GM12891 (cell line): Measurements from ENCODE around the gene ANAPC15.
A peak's percentile ranks its signal among the peaks of the same experiment; 100 is the strongest.

Experiments used
- DNase-seq: peaks from one replicate; pipeline ENCODE4 v3.0.0; 2011; ENCODE audit warnings: low spot score; ENCODE audit not compliant: insufficient read length
- FAIRE-seq: peaks from 2 replicates; lab custom pipeline; 2011; peaks lifted over from hg19 to GRCh38; lab: Jason Lieb, UNC
- PAX5 ChIP-seq: IDR thresholded peaks from 2 replicates; pipeline ENCODE4 v1.6.1; 2011; ENCODE audit warnings: low read length, moderate library complexity, mild to moderate bottlenecking; ENCODE audit not compliant: insufficient read depth, severe bottlenecking
- POLR2A ChIP-seq: IDR thresholded peaks from 2 replicates; pipeline ENCODE4 v1.6.1; 2011; ENCODE audit warnings: low read depth, low read length, control low read depth
- POLR2AphosphoS5 ChIP-seq: IDR thresholded peaks from 2 replicates; pipeline ENCODE4 v1.6.1; 2011; ENCODE audit warnings: low read depth, low read length, control low read depth
- POU2F2 ChIP-seq: IDR thresholded peaks from 2 replicates; pipeline ENCODE4 v1.6.1; 2011; ENCODE audit warnings: low read depth, mild to moderate bottlenecking, control low read depth, low read length, moderate library complexity
- SPI1 ChIP-seq: IDR thresholded peaks from 2 replicates; pipeline ENCODE4 v1.6.1; 2011; ENCODE audit warnings: low read depth, low read length, control low read depth
- TAF1 ChIP-seq: IDR thresholded peaks from 2 replicates; pipeline ENCODE4 v1.6.1; 2011; ENCODE audit warnings: low read depth, low read length, control low read depth

ANAPC15 gene

DNA sequence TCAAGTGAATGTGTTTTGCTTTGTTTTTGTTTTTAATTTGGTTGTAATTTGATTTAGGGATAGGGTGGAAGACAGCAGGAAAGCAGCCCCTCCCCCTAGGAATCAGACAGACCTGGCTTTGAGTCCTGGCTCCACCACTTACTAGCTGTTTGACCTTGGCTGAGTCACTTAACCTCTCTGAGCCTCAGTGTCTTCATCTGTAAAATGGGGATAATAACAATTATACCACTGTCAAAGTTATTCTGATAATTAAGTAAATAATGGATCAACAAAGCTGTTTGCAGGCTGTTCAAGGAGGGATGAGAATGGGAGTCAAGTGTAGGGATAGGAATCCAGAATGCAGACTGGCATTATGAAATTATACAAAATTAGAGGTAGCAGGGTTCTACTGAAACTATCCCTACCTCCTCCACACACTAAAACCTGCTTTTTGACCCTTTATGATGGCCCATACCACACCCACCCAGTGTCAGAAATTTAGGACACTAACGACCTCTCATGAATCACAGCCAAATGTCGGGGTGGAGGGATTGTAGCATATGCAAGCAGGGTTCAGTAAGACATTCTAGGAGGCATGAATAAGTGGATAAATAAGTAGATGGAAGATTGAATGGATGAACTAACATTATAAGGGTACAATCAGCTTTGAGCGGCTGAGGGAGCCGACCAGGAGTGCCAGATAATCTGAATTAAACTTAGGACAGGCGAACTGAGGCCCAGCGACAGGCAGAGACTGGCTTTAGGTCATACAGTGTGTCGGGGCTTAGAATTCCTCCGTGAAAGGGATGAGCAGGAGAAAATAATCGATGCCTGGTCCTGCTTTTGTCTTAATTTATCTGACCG lies 974 bp downstream of the ANAPC15 start:
- TF ChIP-seq SPI1 (no peak), POU2F2 (no peak), PAX5 (no peak), POLR2A (no peak), POLR2AphosphoS5 (no peak), TAF1 (no peak)
- FAIRE-seq: peak; percentile 23
- no peak for DNase-seq

DNA sequence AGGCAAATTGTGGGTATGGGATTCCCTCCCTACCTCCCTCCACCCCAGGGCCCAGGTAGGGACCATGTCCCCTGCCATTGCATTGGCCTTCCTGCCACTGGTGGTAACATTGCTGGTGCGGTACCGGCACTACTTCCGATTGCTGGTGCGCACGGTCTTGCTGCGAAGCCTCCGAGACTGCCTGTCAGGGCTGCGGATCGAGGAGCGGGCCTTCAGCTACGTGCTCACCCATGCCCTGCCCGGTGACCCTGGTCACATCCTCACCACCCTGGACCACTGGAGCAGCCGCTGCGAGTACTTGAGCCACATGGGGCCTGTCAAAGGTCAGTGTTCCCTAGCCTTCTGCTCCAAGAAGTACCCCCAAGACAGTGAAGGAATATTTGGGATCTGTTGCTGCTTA lies 6.6 kb downstream of the ANAPC15 start, which contains the start of gene TOMT:
Gene TOMT, plus strand, starts transcription at position 37 of the 400 bp plus-strand sequence. Its CDS starts 28 bp downstream, at position 65.
- TF ChIP-seq SPI1: no peak
- no peak for TF ChIP-seq POU2F2
- no peak for TF ChIP-seq POLR2A
- no peak for TF ChIP-seq TAF1
- TF ChIP-seq PAX5: no peak
- TF ChIP-seq POLR2AphosphoS5: no peak
- no peak for FAIRE-seq
- no peak for DNase-seq

DNA sequence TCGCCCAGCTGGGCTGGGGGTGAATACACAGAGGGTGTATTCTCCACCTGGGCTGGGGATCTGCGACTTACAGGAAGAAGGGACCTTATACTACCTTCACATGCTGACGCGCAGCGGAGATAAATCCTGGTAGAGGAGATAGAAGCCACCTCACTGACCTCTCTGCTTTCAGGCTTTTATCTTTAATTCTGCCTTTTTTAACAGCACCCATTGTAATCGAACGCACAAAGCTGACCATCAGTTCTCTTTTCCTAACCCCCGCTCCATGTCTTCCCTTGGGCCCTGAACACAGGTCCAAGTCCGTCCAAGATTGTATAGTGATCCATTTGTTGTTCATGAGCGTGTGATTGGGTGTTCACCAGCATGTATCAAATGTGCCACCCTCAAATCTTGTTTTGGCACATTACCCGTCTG lies 8.7 kb downstream of the ANAPC15 start:
- no peak for DNase-seq
- FAIRE-seq: no peak
- TF ChIP-seq POU2F2 (no peak), POLR2A (no peak), TAF1 (no peak), POLR2AphosphoS5 (no peak), PAX5 (no peak), SPI1 (no peak)

DNA sequence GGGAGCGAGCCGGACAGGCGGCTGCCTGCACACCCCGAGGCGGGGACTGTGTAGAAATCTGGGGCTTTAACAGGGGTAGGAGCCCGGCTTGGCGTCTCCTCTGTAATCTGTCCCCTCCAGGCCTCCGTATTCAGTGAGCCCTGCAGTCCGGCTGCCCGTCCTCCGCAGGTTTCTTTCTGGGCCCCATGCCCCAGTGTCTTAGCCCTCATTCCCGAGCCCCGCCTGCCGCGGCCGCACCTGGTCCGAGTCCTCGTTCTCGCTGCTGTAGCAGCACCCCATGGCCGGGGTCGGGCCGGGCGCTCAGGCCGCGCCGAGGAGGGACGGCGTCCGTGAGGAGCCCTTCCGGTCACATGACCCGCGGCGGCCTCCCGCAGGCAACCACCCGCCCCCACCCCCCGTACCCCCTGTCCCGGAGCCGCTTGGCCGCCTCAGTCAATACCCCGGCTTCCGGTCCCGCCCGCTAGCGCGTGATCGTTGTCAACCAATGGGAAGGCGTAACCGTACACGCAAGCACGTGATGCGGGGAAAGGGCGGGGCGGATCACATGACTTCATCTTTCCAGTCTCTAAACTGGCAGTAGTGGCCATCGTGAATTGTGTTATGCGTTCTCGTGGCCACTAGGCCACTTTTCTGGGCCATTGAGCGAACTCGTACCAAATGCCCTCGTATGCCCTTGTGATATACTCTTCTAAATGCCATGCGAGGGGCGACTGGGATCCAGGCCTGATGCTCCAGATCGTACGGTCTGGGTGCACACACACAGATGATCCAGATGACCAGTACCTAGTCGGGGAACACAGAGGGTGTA lies 9.3 kb downstream of the ANAPC15 start, which contains the start of gene LAMTOR1:
Gene LAMTOR1, minus strand, starts transcription at position 352 of the 808 bp plus-strand sequence. Its CDS starts 73 bp downstream, at position 279.
- DNase-seq: peak; percentile 95
- peak; percentile 99 for FAIRE-seq
- TF ChIP-seq POU2F2: no peak
- TF ChIP-seq TAF1: peak; percentile 43; the same call in 1 of the 2 replicates
- TF ChIP-seq POLR2A: peak; percentile 93
- TF ChIP-seq PAX5: no peak
- TF ChIP-seq SPI1: no peak
- peak; percentile 92 for TF ChIP-seq POLR2AphosphoS5

DNA sequence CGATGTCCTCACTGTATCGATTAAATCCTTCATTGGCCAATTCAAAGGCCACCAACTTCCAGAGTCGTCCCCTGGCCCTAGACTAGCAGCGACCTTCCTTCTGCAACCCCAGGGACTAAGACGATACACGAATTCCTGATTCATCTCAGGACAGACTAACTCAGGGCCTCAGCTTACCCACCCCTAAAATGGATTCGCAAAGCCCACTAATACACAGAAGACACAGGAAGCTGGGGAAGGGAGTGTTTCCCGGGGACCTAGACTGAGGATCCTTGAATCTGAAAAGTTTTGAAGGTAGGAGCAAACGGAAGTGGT lies 9.9 kb downstream of the ANAPC15 start:
- peak; percentile 20 for FAIRE-seq

DNA sequence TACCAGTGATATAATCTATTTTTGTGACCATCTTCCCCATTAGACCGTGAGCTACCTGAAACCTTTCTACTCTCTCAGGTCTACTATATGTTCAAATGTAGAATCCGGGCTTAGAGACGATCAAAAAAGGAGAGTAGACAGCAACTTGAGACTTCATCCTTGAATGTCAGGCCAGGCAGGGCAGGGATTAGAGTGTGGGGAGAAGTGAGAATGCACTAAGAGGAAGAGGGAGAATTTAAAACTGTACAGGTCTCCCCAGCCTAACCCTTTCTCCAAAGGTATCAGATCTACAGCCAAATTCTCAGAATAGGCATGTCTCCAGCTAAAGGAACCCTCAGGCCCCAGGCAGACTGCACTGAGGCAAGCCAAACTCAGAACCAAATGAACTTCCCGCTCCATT lies 10.3 kb downstream of the ANAPC15 start:
- no peak for DNase-seq
- no peak for FAIRE-seq
- TF ChIP-seq SPI1 (peak; percentile 58; the same call in 1 of the 2 replicates), POLR2A (no peak)

More for the DNA sequence above, 9.9 kb downstream of the ANAPC15 start:
- TF ChIP-seq TAF1: no peak
- no peak; the same call in 1 of the 2 replicates for TF ChIP-seq POLR2A
- no peak for TF ChIP-seq POLR2AphosphoS5
- no peak for TF ChIP-seq PAX5
- TF ChIP-seq POU2F2: no peak
- no peak for TF ChIP-seq SPI1
- DNase-seq: no peak

DNA sequence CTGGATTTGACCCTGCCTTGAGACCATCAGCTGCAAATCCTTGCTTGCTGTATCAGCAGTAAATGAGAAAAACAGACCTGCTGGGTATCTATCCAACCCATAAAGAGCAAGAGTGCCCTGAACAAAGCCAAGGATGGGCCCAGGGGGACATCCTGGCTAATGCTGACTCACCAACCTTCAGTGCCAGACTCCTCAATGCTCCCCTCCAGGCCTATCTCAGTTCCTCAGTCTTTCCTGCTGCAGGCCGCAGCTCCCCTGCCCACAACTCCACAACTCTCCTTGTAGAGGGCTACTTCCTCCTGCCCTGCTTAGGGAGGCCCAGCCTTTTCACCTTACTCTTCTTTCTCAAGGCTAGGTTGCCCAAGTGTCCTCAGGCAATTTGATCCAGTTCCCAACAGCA lies 12.0 kb downstream of the ANAPC15 start:
- DNase-seq: no peak
- no peak for FAIRE-seq
- TF ChIP-seq POLR2AphosphoS5: no peak
- TF ChIP-seq POLR2A: no peak
- TF ChIP-seq SPI1: no peak
- no peak for TF ChIP-seq POU2F2

DNA sequence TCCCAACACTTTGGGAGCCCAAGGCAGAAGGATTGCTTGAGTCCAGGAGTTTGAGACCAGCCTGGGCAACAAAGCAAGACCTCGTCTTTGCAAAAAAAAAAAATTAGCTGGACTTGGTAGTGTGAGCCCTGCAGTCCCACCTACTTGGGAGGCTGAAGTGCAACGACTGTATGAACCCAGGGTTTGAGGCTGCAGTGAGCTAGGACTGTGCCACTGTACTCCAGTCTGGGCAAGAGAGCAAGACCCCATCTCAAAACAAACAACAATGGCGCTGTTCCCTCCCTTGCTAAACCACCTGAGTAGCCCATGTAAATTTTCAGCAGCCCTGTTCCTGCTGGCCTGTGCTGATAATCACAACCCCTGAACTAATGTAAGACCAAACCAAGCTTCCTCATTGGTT lies 12.5 kb downstream of the ANAPC15 start:
- no peak for TF ChIP-seq PAX5
- no peak for TF ChIP-seq POLR2A
- no peak for TF ChIP-seq SPI1
- TF ChIP-seq TAF1: no peak
- no peak for TF ChIP-seq POLR2AphosphoS5
- no peak for TF ChIP-seq POU2F2
- DNase-seq (no peak), FAIRE-seq (no peak)

DNA sequence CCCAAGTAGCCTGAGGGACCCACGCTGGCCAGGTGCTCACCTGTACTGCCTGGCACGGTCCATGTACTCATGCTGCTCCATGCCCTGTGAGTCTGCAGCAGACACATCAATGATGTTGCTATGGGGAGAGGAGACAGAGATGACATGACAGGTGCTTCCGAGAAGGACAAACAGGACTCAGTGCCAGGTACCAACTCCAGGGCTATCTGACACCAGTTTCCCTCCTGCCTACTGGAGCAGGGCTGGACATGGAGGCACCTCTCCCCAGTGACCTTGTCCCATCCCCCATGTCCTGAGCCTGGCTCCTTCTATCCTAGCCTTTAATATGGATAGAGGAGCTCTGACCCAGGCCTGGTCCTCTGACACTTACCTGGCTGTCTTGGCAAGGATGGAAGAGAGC lies 13.8 kb downstream of the ANAPC15 start:
- TF ChIP-seq POLR2A: no peak
- TF ChIP-seq POLR2AphosphoS5: no peak
- TF ChIP-seq PAX5: no peak
- no peak for TF ChIP-seq POU2F2
- no peak for TF ChIP-seq TAF1
- TF ChIP-seq SPI1: no peak
- FAIRE-seq (no peak), DNase-seq (no peak)
